GM12873 (cell line): ENCODE data around the gene EFNA3.

Experiments
- TF ChIP-seq, protein P1 (sequence below): IDR thresholded peaks from 2 replicates; pipeline ENCODE4 v1.5.1; 2012; ENCODE audit warnings: low read depth, mild to moderate bottlenecking, moderate library complexity, low read length, control low read depth; ENCODE audit not compliant: insufficient read depth; ENCODE audit errors: missing control alignments

EFNA3 gene

GRCh38 chr1:155078469-155079209, at the start of gene EFNA3:
EFNA3 (plus strand) TSS chr1:155078837; CDS start chr1:155078942, 105 bp downstream.
- TF ChIP-seq, protein P1, sequence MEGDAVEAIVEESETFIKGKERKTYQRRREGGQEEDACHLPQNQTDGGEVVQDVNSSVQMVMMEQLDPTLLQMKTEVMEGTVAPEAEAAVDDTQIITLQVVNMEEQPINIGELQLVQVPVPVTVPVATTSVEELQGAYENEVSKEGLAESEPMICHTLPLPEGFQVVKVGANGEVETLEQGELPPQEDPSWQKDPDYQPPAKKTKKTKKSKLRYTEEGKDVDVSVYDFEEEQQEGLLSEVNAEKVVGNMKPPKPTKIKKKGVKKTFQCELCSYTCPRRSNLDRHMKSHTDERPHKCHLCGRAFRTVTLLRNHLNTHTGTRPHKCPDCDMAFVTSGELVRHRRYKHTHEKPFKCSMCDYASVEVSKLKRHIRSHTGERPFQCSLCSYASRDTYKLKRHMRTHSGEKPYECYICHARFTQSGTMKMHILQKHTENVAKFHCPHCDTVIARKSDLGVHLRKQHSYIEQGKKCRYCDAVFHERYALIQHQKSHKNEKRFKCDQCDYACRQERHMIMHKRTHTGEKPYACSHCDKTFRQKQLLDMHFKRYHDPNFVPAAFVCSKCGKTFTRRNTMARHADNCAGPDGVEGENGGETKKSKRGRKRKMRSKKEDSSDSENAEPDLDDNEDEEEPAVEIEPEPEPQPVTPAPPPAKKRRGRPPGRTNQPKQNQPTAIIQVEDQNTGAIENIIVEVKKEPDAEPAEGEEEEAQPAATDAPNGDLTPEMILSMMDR, result no peak

DNA sequence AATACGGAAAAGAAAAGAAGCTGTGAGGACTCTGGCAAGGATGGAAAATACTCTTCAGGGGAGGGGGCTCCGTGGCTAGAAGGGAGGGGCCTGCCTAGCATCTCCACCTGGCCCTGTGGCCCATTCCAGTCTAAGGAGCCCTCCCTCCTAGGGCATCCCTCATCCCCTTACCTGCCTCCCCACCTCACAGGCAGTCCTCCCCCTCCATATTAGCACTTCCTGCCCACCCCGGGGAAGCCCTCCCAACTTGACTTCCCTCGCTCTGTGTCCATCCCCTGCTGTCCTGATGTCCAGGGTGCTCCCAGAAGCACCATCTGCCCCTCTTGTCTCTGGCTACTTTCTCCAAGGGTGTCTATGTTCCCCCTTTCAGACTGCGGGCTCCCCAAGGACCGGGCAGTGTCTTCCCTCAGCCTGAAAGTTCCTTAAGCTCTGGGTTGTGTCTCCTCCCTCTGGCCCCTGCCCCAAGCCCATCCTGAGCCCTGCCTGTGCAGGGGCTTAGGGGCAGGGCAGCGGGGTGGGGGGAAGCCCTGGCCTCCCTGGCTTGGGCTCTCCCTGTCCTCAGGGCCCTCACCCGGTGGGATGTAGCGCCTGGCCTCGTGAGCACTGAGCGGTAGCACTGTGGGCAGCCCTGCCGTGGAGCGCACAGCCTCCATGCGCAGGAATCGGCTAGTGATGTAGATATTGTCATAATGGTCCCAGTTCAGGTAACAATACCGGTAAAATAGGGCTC, 49.0 kb upstream of the EFNA3 start:
- TF ChIP-seq, protein P1, result no peak

- TF ChIP-seq, protein P1, result no peak
Observed at GRCh38 chr1:155030243-155030795, 48.3 kb upstream of the EFNA3 start.

DNA sequence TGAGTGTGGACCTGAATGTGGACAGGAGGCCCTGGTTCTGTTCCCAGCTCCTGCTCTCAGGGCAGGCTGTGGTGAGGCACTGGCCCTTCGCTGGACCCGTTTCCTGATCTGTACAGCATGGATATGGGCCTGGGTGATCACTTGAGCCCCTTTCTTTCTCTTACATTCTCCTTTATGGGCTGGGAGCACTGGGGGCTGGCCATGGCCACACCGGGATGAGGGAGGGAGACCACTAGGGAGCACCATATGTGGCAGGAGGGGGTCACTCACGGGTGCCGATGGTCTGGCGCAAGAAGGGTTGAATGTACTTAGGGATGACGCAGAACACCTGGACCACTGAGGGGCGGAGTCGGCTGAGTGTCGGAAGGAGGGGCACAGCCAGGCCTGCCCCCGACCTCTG, 47.7 kb upstream of the EFNA3 start:
- TF ChIP-seq, protein P1, result no peak

- TF ChIP-seq, protein P1, result no peak
Observed at GRCh38 chr1:155032886-155033285, 45.8 kb upstream of the EFNA3 start.

- TF ChIP-seq, protein P1, result no peak
Observed at GRCh38 chr1:155033524-155033923, 45.1 kb upstream of the EFNA3 start, which contains the start of the genes DCST1 and DCST2. DCST1 (plus strand) TSS chr1:155033824; CDS start chr1:155034037, 213 bp downstream. DCST2 (minus strand) TSS chr1:155033781; CDS start chr1:155033701, 80 bp downstream.
